Upper lobe of right lung (tissue), 1 donor: ENCODE measurements around the gene WASF1. TPM values are rescaled to one million over a fixed set of nuclear protein-coding genes. Genes with fewer than 3 reads are reported as not detected.

ENCODE experiments used
- ATAC-seq: fragments of 200-7000 bp; cut with Tn5 transposase; one replicate; pipeline ENCODE4 v1.9.1; 2020; ENCODE audit warnings: mild to moderate bottlenecking, moderate library complexity
- DNase-seq: peaks from one replicate; pipeline ENCODE4 v3.0.0-alpha.2; 2020
- H3K27ac ChIP-seq: fragments of 200-600 bp; one replicate; pipeline ENCODE4 v1.8.0; 2022
- H3K27me3 ChIP-seq: fragments of 200-600 bp; one replicate; pipeline ENCODE4 v1.8.0; 2022; ENCODE audit warnings: mild to moderate bottlenecking
- H3K36me3 ChIP-seq: fragments of 200-600 bp; one replicate; pipeline ENCODE4 v1.8.0; 2022
- H3K4me1 ChIP-seq: fragments of 200-600 bp; one replicate; pipeline ENCODE4 v1.8.0; 2022
- H3K4me3 ChIP-seq: fragments of 200-600 bp; one replicate; pipeline ENCODE4 v1.8.0; 2022; ENCODE audit warnings: mild to moderate bottlenecking
- H3K9me3 ChIP-seq: fragments of 200-600 bp; one replicate; pipeline ENCODE4 v1.8.0; 2022
- CTCF ChIP-seq: fragments of 200-600 bp; IDR thresholded peaks from one replicate; pipeline ENCODE4 v1.8.0; 2022; ENCODE audit warnings: antibody characterized with exemption
- intact Hi-C: fragments of 100-400 bp; cut with DNase I; formaldehyde crosslinking; loops from one replicate; pipeline ENCODE4 v1.11.0; 2022
- total RNA-seq: library from RNA; stranded (reverse); fragmentation: NEBNext Ultra II Directional; extraction: Animal tissue kit (Norgen Biotek cat#: 25700); gene quantifications from one replicate; pipeline ENCODE4 v1.2.1, GENCODE V29; 2021
- donor health status: DM: no; HTN: yes; CAD: no; lungs with severe emphysema.

The WASF1 gene
- total RNA-seq, 1 donor from 2014 or later: 3.6 TPM

GRCh38 chr6:110195639-110196038 is 16.2 kb upstream of the WASF1 start:
- intact Hi-C loops: no loop called here

DNA sequence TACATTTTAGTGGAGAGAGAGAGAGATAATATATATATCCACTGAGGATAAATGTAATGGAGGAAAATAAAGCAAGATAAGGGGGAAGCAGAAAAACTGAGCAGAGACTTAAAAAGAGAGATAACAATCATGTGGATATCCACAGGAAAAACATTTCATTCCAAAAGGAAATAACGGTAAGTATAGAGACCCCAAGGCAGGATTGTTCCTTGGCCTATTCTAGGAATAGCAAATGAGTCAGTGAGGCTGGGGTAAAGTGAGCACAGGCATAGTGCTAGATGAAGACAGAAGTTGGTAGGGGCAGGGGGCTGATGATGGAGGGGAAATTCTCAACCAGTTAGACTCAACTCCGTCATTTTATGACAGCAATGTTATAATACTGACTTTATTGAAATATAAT is 12.0 kb upstream of the WASF1 start:
- no peak for DNase-seq
- Histone ChIP-seq H3K36me3 (peaks cover 15% of the 10 kb centered on the region), H3K27me3 (no peaks in the 10 kb centered on the region), H3K9me3 (no peaks in the 10 kb centered on the region), H3K4me3 (no peak overlapping the region), H3K27ac (no peak overlapping the region), H3K4me1 (peaks cover 11% of the 10 kb centered on the region)
- no peak for ATAC-seq
- intact Hi-C loops: no loop called here
- TF ChIP-seq CTCF: no peak

More at GRCh38 chr6:110195639-110196038, 16.2 kb upstream of the WASF1 start:
- ATAC-seq (no peak), DNase-seq (no peak)
- Histone ChIP-seq H3K4me3 (no peak overlapping the region), H3K4me1 (peaks cover 7% of the 10 kb centered on the region), H3K27me3 (no peaks in the 10 kb centered on the region), H3K27ac (no peak overlapping the region), H3K9me3 (no peaks in the 10 kb centered on the region), H3K36me3 (peaks cover 15% of the 10 kb centered on the region)
- TF ChIP-seq CTCF: no peak

GRCh38 chr6:110190726-110191125 is 11.3 kb upstream of the WASF1 start:
- Histone ChIP-seq H3K27me3 (no peaks in the 10 kb centered on the region), H3K4me3 (no peak overlapping the region), H3K36me3 (peaks cover 15% of the 10 kb centered on the region), H3K27ac (no peak overlapping the region), H3K9me3 (no peaks in the 10 kb centered on the region), H3K4me1 (peaks cover 11% of the 10 kb centered on the region)
- intact Hi-C loops: no loop called here
- no peak for TF ChIP-seq CTCF
- DNase-seq (no peak), ATAC-seq (no peak)

DNA sequence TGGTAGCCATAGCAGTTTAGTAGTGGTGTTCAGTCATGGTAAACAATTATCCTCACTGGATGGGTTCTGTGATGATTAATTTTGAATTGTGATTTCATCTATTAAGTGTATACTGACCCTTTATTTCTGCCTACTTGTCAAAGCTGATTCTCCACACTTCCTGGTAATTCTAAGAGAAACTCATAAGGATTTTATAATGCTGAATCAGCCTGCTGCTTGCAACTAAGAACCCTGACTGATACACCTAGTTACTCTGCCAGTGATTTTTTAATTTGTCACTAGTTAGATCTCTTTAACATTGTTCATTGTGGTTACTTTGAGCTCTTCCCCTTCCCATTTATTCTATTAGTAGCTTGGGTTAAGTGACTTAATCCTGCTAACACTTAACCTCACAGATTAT is 9.3 kb upstream of the WASF1 start:
- no peak for ATAC-seq
- peaks cover 18% of the 10 kb centered on the region for H3K4me1 ChIP-seq
- peaks cover 7% of the 10 kb centered on the region for H3K36me3 ChIP-seq
- TF ChIP-seq CTCF: no peak
- H3K27me3 ChIP-seq: no peaks in the 10 kb centered on the region
- H3K4me3 ChIP-seq: no peak overlapping the region
- DNase-seq: no peak
- H3K9me3 ChIP-seq: no peaks in the 10 kb centered on the region
- no peak overlapping the region for H3K27ac ChIP-seq
- intact Hi-C loops: no loop called here

GRCh38 chr6:110185879-110186278 is 6.4 kb upstream of the WASF1 start:
- no peaks in the 10 kb centered on the region for H3K27me3 ChIP-seq
- ATAC-seq (no peak), DNase-seq (no peak)
- no peak for TF ChIP-seq CTCF
- H3K4me1 ChIP-seq: peaks cover 38% of the 10 kb centered on the region
- intact Hi-C loops: no loop called here
- no peak overlapping the region for H3K27ac ChIP-seq
- H3K9me3 ChIP-seq: no peaks in the 10 kb centered on the region
- H3K36me3 ChIP-seq: no peaks in the 10 kb centered on the region
- no peak overlapping the region for H3K4me3 ChIP-seq

DNA sequence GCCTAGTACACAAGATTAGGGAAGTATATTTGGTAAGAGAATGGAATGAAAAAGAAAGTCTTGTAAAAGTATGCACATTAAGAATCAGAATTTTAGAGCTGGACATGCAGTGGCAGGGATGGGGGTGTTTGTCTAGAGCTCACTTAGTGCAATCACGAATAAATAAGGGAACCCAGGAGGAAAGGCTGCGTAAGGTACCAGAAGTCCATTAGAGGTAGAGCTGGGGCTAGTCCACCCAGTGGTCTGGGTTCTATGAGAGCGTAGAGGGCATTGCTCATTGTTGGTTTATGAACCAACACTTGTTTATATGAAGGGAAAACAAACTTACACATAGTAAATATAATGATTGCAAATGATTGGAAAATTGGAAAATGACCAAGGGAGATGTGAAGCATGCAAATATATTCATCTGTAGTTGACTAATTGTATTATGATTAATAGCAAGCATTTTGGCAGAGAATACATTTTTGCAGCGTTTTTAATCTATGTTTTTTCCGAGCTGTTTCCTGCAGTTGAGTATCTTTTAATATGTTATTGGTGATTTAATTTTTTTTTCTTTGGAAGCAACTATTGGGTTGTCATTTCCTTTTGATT is 3.9 kb upstream of the WASF1 start:
- TF ChIP-seq CTCF: no peak
- Histone ChIP-seq H3K27ac (no peak overlapping the region), H3K36me3 (no peaks in the 10 kb centered on the region), H3K9me3 (no peaks in the 10 kb centered on the region), H3K27me3 (no peaks in the 10 kb centered on the region), H3K4me3 (no peak overlapping the region), H3K4me1 (peaks cover 41% of the 10 kb centered on the region)
- no peak for DNase-seq
- intact Hi-C loops: no loop called here
- no peak for ATAC-seq
